Kidney (tissue), 14 donors: Measurements from ENCODE around the gene MDN1. TPM values are rescaled to one million over a fixed set of nuclear protein-coding genes. Genes with fewer than 3 reads are reported as not detected.

ENCODE experiments used
- DNase-seq, 5 donors: peaks; one replicate each; pipeline ENCODE4 v3.0.0-alpha.2; 2013 to 2020
- FAIRE-seq: peaks from 2 replicates; lab custom pipeline; 2012; peaks lifted over from hg19 to GRCh38; lab: Jason Lieb, UNC
- H3K27ac ChIP-seq, 2 donors: one replicate each; pipeline ENCODE4 v1.7.0; 2013; ENCODE audit warnings: low read depth in 2 of 2, low read length in 2 of 2, inconsistent platforms in 1 of 2
- H3K27me3 ChIP-seq: one replicate; pipeline ENCODE4 v1.7.1; 2013; ENCODE audit warnings: low read length, inconsistent platforms; ENCODE audit not compliant: control insufficient read depth, insufficient read depth
- H3K36me3 ChIP-seq, 3 donors: one replicate each; pipeline versions ENCODE4 v1.7.0 to v1.7.1; 2013; ENCODE audit warnings: low read length in 3 of 3, control low read depth in 1 of 3, inconsistent platforms in 1 of 3; ENCODE audit not compliant: insufficient read depth in 3 of 3, control insufficient read depth in 2 of 3
- H3K4me1 ChIP-seq, 3 donors: one replicate each; pipeline versions ENCODE4 v1.7.0 to v1.7.1; 2013; ENCODE audit warnings: low read length in 3 of 3, inconsistent platforms in 1 of 3, low read depth in 1 of 3; ENCODE audit not compliant: control insufficient read depth in 2 of 3, insufficient read depth in 2 of 3
- H3K4me3 ChIP-seq, 3 donors: one replicate each; pipeline versions ENCODE4 v1.7.0 to v1.8.1; 2013; ENCODE audit warnings: low read length in 3 of 3, control low read depth in 1 of 3, inconsistent platforms in 1 of 3
- H3K9ac ChIP-seq, 3 donors: one replicate each; pipeline versions ENCODE4 v1.7.0 to v1.7.1; 2013; ENCODE audit warnings: low read length in 3 of 3, control low read depth in 1 of 3, inconsistent platforms in 1 of 3
- H3K9me3 ChIP-seq, 3 donors: one replicate each; pipeline versions ENCODE4 v1.7.0 to v1.7.1; 2013; ENCODE audit warnings: low read length in 3 of 3, control low read depth in 1 of 3, inconsistent platforms in 1 of 3; ENCODE audit not compliant: control insufficient read depth in 2 of 3, insufficient read depth in 1 of 3
- CTCF ChIP-seq: IDR thresholded peaks from 3 replicates; pipeline ENCODE4 v1.5.1; 2012; ENCODE audit warnings: mild to moderate bottlenecking, moderate library complexity, borderline replicate concordance; ENCODE audit not compliant: insufficient read depth; ENCODE audit errors: extremely low read depth
- intact Hi-C: fragments of 100-400 bp; cut with DNase I; formaldehyde crosslinking; loops from one replicate; pipeline ENCODE4 v1.11.1; 2022
- polyA plus RNA-seq: library from polyadenylated mRNA; stranded (reverse); fragments of 350-450 nt; fragmentation: Illumina TruSeq; extraction: RNeasy Lipid Tissue Mini Kit (QIAGEN cat#74804); gene quantifications from one replicate; pipeline ENCODE4 v1.2.3, GENCODE V29; 2014; ENCODE audit warnings: low read depth, low replicate concordance; ENCODE audit not compliant: insufficient read depth
- total RNA-seq: library from RNA; stranded (reverse); fragmentation: NEBNext Ultra II Directional; extraction: Animal tissue kit (Norgen Biotek cat#: 25700); gene quantifications from one replicate; pipeline ENCODE4 v1.2.1, GENCODE V29; 2021
- donor health status: control.
- donor health status: control.
- donor health status: control.
- donor health status: control.
- donor health status: control.
- donor health status: DM: yes; HTN: yes; CAD: no.
- donor health status: Normal renal cell carcinoma (clear cell type).

The MDN1 gene
- total and polyA plus RNA-seq, 2 donors from 2014 or later: 19.4 to 34.9 TPM

- H3K4me1 ChIP-seq: no peaks in the 10 kb centered on the region
- H3K9me3 ChIP-seq: no peaks in the 10 kb centered on the region
- no peak overlapping the region for H3K27ac ChIP-seq
- FAIRE-seq: no peak
- intact Hi-C loops: no loop called here
- TF ChIP-seq CTCF: no peak
- H3K36me3 ChIP-seq: no peaks in the 10 kb centered on the region
- no peak overlapping the region for H3K4me3 ChIP-seq
- no peak overlapping the region for H3K9ac ChIP-seq
- H3K27me3 ChIP-seq: no peaks in the 10 kb centered on the region
- DNase-seq: no peak
Measured at GRCh38 chr6:89596056-89596455, 223.5 kb downstream of the MDN1 start.

Other genes starting within 250 kb of the MDN1 start
- gene LYRM2, start 181.0 kb downstream of the MDN1 start, total RNA-seq: 42.8 TPM
- 22.6 TPM for gene LYRM2, start 181.0 kb downstream of the MDN1 start, polyA plus RNA-seq
- gene CASP8AP2, start 10.1 kb upstream of the MDN1 start, total RNA-seq: 17.5 TPM
- 2.4 TPM for gene CASP8AP2, start 10.1 kb upstream of the MDN1 start, polyA plus RNA-seq
- not detected for gene GJA10, start 74.7 kb upstream of the MDN1 start, total RNA-seq
- gene GJA10, start 74.7 kb upstream of the MDN1 start, polyA plus RNA-seq: not detected